ENCODE data around the gene PPP5C. TPM values are rescaled to one million over a fixed set of nuclear protein-coding genes. Genes with fewer than 3 reads are reported as not detected.

Gene PPP5C
- total RNA-seq, 4 donors from 2014 or later, result 70.5 to 132 (median 88.8) TPM

DNA sequence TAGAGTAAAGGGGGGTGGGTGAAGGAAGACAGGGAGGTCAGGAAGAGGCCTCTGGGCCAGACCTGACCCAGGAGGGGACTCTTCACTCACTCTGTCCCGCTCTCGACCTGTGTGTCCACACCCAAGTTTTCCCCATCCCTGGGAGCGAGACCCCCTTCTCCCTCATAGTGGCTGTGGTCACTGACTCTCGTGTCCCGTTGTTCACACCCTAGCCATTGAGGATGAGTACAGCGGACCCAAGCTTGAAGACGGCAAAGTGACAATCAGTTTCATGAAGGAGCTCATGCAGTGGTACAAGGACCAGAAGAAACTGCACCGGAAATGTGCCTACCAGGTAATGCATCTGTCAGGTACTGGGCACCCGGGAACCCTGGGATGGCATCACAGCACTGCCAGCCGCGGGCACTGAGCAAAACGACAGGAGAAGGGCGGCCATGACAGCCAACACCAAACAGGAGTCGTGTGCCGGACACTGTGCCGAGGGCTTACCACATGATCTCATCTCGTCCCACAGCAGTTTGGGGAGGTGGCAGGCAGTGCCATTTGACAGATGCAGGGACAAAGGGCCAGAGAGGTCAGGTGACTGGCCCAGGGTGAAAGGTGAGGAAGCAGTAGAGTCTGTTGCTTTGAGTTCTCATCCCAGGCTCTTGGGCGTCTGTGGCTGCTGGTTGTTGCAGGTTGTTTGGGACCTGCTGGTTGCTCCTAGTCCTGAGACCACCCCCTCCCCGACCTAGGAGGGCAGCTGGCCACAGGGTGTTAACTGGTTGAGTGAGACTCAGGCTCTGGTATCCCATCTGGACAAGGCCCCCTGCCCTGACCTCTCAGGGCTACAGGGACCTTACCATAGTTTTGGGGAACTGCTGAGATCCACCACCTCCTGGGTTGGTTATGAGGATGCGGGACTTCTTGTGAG lies 29.6 kb downstream of the PPP5C start:
- Histone ChIP-seq H3K9me3 (no peaks in the 10 kb centered on the region), H3K36me3 (peaks cover 0 to 54% (median 22%) of the 10 kb centered on the region in 3 donors), H3K4me1 (peaks cover 0 to 54% (median 25%) of the 10 kb centered on the region in 4 donors), H3K27me3 (no peaks in the 10 kb centered on the region), H3K4me3 (no peak overlapping the region), H3K27ac (peak overlapping the region in 2 of 4 donors; percentile 76 to 81)
- no peak for DNase-seq (ENCODE audit: low spot score in 2 of 2)
- WGBS, 2 donors, result 91 to 97% methylated on average over 19 to 20 of the region's 20 CpGs
- TF ChIP-seq POLR2A (IDR thresholded peaks at IDR 0.05) (no peak), EP300 (IDR thresholded peaks at IDR 0.05) (no peak)

DNA sequence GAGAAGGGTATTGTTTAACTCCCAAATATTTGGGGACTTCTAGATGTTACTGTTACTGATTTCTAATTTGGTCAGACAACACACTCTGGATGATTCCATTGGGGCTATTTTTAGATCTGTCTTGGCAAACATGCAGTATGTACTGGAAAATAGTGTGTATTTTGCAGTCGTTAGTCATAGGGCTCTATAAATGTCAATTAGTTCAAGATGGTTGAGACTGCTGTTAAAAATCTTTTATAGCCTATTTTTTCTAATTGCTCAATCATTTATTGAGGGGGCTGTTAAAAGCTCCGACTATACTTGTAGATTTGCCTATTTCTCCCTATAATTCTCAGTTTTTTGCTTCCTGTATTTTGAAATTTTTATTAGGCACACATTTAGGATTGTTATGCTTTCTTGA lies 31.4 kb downstream of the PPP5C start:
- Histone ChIP-seq H3K4me1 (peaks cover 0 to 49% (median 21%) of the 10 kb centered on the region in 4 donors), H3K27ac (peak overlapping the region in 3 of 4 donors; percentile 54 to 81 (median 76)), H3K36me3 (peaks cover 0 to 71% (median 26%) of the 10 kb centered on the region in 3 donors), H3K9me3 (no peaks in the 10 kb centered on the region), H3K4me3 (no peak overlapping the region), H3K27me3 (no peaks in the 10 kb centered on the region)
- DNase-seq (ENCODE audit: low spot score in 2 of 2), result no peak
- peak in 1 of 2 donors; percentile 47 for TF ChIP-seq EP300 (IDR thresholded peaks at IDR 0.05)
- TF ChIP-seq, protein P1, sequence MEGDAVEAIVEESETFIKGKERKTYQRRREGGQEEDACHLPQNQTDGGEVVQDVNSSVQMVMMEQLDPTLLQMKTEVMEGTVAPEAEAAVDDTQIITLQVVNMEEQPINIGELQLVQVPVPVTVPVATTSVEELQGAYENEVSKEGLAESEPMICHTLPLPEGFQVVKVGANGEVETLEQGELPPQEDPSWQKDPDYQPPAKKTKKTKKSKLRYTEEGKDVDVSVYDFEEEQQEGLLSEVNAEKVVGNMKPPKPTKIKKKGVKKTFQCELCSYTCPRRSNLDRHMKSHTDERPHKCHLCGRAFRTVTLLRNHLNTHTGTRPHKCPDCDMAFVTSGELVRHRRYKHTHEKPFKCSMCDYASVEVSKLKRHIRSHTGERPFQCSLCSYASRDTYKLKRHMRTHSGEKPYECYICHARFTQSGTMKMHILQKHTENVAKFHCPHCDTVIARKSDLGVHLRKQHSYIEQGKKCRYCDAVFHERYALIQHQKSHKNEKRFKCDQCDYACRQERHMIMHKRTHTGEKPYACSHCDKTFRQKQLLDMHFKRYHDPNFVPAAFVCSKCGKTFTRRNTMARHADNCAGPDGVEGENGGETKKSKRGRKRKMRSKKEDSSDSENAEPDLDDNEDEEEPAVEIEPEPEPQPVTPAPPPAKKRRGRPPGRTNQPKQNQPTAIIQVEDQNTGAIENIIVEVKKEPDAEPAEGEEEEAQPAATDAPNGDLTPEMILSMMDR (IDR thresholded peaks at IDR 0.05), result no peak
- no peak for TF ChIP-seq POLR2A (IDR thresholded peaks at IDR 0.05)
- 13 to 17% methylated on average over 2 of the region's 2 CpGs for WGBS, 2 donors

DNA sequence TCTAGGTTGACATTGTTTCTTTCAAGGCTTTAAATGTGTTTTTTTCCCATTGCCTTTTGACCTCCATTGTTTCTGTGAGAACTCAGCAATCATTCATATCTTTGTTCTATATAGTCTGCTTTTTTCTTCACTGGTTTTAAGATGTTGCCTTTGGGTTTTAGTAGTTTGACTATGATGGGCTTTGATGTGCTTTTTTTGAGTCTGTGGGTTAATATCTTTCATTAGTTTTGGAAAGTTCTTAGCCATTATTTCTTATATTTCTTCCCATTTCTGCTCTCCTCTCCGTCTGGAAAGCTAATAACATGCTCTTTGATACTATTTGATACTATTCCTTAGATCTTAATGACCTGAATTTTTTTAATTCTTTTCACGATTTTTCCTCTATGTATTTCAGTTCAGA lies 33.8 kb downstream of the PPP5C start:
- 89 to 92% methylated on average over 2 of the region's 2 CpGs for WGBS, 2 donors
- Histone ChIP-seq H3K36me3 (peaks cover 0 to 87% (median 37%) of the 10 kb centered on the region in 3 donors), H3K27ac (no peak overlapping the region)

DNA sequence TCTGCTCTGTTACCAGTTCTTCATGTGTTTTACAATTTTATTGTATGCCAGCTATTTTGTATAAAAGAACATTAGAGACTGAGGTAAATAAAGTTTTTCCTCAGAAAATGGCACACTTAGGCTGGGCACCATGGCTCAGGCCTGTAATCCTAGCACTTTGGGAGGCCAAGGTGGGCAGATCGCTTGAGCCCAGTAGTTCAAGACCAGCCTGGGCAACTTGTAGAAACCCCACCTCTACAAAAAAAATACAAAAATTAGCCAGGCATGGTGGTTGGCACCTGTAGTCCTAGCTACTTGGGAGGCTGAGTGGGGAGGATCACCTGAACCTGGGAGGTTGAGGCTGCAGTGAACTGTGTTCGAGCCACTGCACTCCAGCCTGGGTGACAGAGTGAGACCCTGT lies 34.5 kb downstream of the PPP5C start:
- no peak overlapping the region for H3K27ac ChIP-seq
- no peaks in the 10 kb centered on the region for H3K9me3 ChIP-seq
- TF ChIP-seq POLR2A (IDR thresholded peaks at IDR 0.05), result no peak
- no peak for TF ChIP-seq EP300 (IDR thresholded peaks at IDR 0.05)
- TF ChIP-seq, protein P1 (IDR thresholded peaks at IDR 0.05), result no peak
- no peak for DNase-seq (ENCODE audit: low spot score in 2 of 2)
- H3K27me3 ChIP-seq, result no peaks in the 10 kb centered on the region
- no peak overlapping the region for H3K4me3 ChIP-seq
- 98 to 100% methylated on average over 2 of the region's 2 CpGs for WGBS, 2 donors
- H3K4me1 ChIP-seq, result peaks cover 0 to 39% (median 11%) of the 10 kb centered on the region in 4 donors
- H3K36me3 ChIP-seq, result peaks cover 0 to 86% (median 37%) of the 10 kb centered on the region in 3 donors

More for the DNA sequence above, 33.8 kb downstream of the PPP5C start:
- H3K4me1 ChIP-seq, result peaks cover 0 to 39% (median 11%) of the 10 kb centered on the region in 4 donors
- H3K27me3 ChIP-seq, result no peaks in the 10 kb centered on the region
- no peaks in the 10 kb centered on the region for H3K9me3 ChIP-seq
- DNase-seq (ENCODE audit: low spot score in 2 of 2), result no peak
- TF ChIP-seq POLR2A (IDR thresholded peaks at IDR 0.05), result no peak
- no peak for TF ChIP-seq EP300 (IDR thresholded peaks at IDR 0.05)
- TF ChIP-seq, protein P1 (IDR thresholded peaks at IDR 0.05), result no peak
- no peak overlapping the region for H3K4me3 ChIP-seq

DNA sequence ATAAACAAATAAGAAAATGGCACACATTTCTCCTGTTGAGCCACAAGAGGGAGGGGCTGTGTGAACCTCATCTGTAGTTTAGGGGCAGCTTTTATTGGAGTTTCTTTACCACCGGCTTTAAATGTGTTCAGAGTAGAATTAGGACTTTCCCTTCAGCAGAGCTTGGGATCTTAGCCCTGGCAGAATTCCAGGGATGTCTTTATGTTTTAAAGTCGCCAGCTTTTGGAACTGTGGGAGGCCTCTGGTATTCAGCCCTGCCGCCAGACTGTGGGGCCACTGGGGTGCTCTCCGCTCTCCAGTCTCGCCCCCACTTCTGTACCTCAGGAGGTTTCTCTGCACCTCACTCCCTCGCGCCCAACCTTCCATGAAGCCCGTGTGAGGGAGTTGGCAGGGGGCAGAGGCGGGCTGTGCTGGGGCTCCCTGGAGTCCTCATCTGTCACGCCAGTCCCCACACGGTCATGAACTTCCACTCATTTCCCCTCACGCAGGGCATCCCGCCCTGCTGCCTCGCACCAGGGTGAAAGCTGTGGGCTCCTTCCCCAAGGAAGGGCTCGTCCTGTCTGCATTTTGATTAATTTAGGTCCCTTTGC lies 35.0 kb downstream of the PPP5C start:
- no peak for DNase-seq (ENCODE audit: low spot score in 2 of 2)
- no peak for TF ChIP-seq POLR2A (IDR thresholded peaks at IDR 0.05)
- TF ChIP-seq EP300 (IDR thresholded peaks at IDR 0.05), result no peak
- TF ChIP-seq, protein P1 (IDR thresholded peaks at IDR 0.05), result no peak
- WGBS, 2 donors, result 84 to 87% methylated on average over 15 of the region's 15 CpGs
- Histone ChIP-seq H3K9me3 (no peaks in the 10 kb centered on the region), H3K27me3 (no peaks in the 10 kb centered on the region), H3K27ac (no peak overlapping the region), H3K4me3 (no peak overlapping the region), H3K4me1 (peaks cover 0 to 36% (median 11%) of the 10 kb centered on the region in 4 donors), H3K36me3 (peaks cover 0 to 86% (median 37%) of the 10 kb centered on the region in 3 donors)

All from tibial nerve (tissue), 4 donors.